B cell (primary cell): ENCODE results near the gene DCTN3.

Source experiments
- CTCF ChIP-seq: fragments of 200-600 bp; IDR thresholded peaks from one replicate; pipeline ENCODE4 v1.8.0; 2022; ENCODE audit warnings: antibody characterized with exemption, mild to moderate bottlenecking
- EZH2 ChIP-seq: IDR thresholded peaks from 2 replicates; pipeline ENCODE4 v1.6.1; 2012; ENCODE audit warnings: borderline replicate concordance, low read depth, mild to moderate bottlenecking, moderate library complexity, low read length; ENCODE audit not compliant: insufficient read depth, poor library complexity, severe bottlenecking

GRCh38 chr9:34573599-34574325 lies 46.5 kb downstream of the DCTN3 start:
- TF ChIP-seq CTCF (no peak), EZH2 (no peak)
